SW480 (cell line): ENCODE measurements around the gene PUDP.
"Not testable (repeated sequence)": the region's sequence is repeated elsewhere in the genome, so short reads cannot be mapped to it uniquely, and the experiment has no call there.

ENCODE experiments used
- DNase-seq: peaks from one replicate; pipeline ENCODE4 v3.0.0-alpha.2; 2016; ENCODE audit warnings: low spot score

Gene PUDP

GRCh38 chrX:7025471-7025870, 122.5 kb downstream of the PUDP start:
- DNase-seq, result no peak

- DNase-seq, result no peak
Observed at GRCh38 chrX:7024850-7025249, 123.1 kb downstream of the PUDP start.

GRCh38 chrX:7022996-7023395, 125.0 kb downstream of the PUDP start:
- DNase-seq, result not testable (repeated sequence)

GRCh38 chrX:7021991-7022390, 126.0 kb downstream of the PUDP start:
- DNase-seq, result no peak

GRCh38 chrX:7019555-7019954, 128.4 kb downstream of the PUDP start:
- no peak for DNase-seq

- not testable (repeated sequence) for DNase-seq
Observed at GRCh38 chrX:7012262-7012834, 135.6 kb downstream of the PUDP start.

- DNase-seq, result not testable (repeated sequence)
Observed at GRCh38 chrX:7010897-7011296, 137.1 kb downstream of the PUDP start.

GRCh38 chrX:7007328-7007727, 140.6 kb downstream of the PUDP start:
- DNase-seq, result not testable (repeated sequence)
